GM18526 (cell line): ENCODE data around the gene BANF1.
A peak's percentile ranks its signal among the peaks of the same experiment; 100 is the strongest.

Experiments used
- POLR2A ChIP-seq: IDR thresholded peaks from 3 replicates; pipeline ENCODE4 v1.6.1; 2011; ENCODE audit not compliant: insufficient read length; ENCODE audit errors: extremely low read depth

BANF1 gene

GRCh38 chr11:66039765-66040164 is 37.5 kb downstream of the BANF1 start:
- TF ChIP-seq POLR2A, result no peak

- TF ChIP-seq POLR2A, result no peak
These were observed 40.1 kb downstream of the BANF1 start for GRCh38 chr11:66042227-66042995.

- no peak for TF ChIP-seq POLR2A
These were observed 40.9 kb downstream of the BANF1 start for GRCh38 chr11:66042996-66043906.

- no peak for TF ChIP-seq POLR2A
These were observed 42.5 kb downstream of the BANF1 start for GRCh38 chr11:66044757-66045156.

- no peak for TF ChIP-seq POLR2A
These were observed 42.9 kb downstream of the BANF1 start for GRCh38 chr11:66045177-66045639.

GRCh38 chr11:66046901-66047300 is 44.6 kb downstream of the BANF1 start:
- no peak for TF ChIP-seq POLR2A

GRCh38 chr11:66047541-66048365 is 45.5 kb downstream of the BANF1 start:
- no peak for TF ChIP-seq POLR2A

- TF ChIP-seq POLR2A, result no peak
These were observed 46.4 kb downstream of the BANF1 start, which contains the start of gene GAL3ST3 for GRCh38 chr11:66048547-66049323. TSS of gene GAL3ST3 (minus strand) at chr11:66049161. CDS start at chr11:66045415, 3,746 bp downstream.

GRCh38 chr11:66050581-66051231 is 48.4 kb downstream of the BANF1 start:
- no peak for TF ChIP-seq POLR2A

GRCh38 chr11:66051371-66051765 is 49.1 kb downstream of the BANF1 start:
- TF ChIP-seq POLR2A, result no peak

- peak; percentile 64 for TF ChIP-seq POLR2A
These were observed 49.7 kb downstream of the BANF1 start, which contains the start of gene SF3B2 for GRCh38 chr11:66051766-66052663. TSS of gene SF3B2 (plus strand) at chr11:66052364. CDS start at chr11:66052385, 21 bp downstream.

- TF ChIP-seq POLR2A, result no peak
These were observed 50.3 kb downstream of the BANF1 start for GRCh38 chr11:66052664-66052982.
